Measurements from ENCODE around the gene TTC24.
"Not testable (repeated sequence)": the region's sequence is repeated elsewhere in the genome, so short reads cannot be mapped to it uniquely, and the experiment has no call there.

TTC24 gene

DNA sequence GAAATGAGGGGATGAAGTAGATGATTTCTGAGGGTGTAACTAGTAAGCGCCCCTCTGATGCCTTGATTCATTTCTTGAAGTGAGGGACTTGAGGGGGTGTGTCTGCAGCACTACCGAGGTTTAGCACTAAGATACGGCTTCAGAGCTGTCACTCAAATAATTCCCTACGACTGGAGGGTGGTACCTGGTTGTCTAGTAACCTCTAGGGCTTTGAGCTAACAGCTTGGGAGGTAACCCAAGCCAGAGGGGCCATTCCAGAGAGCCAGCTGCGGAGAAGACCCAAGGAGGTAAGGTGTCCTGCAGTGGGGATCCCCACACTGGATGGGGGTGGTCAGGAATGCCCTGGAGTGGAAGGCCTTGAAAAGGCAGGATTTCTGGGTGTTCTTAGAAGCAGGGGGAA is at the start of gene TTC24:
Gene TTC24 (plus strand): TSS at position 252 of the 400 bp plus-strand sequence. CDS start 1,642 bp downstream, outside the sequence.
- no peak for DNase-seq (ENCODE audit: low spot score)

GRCh38 chr1:156530006-156530405 is 49.5 kb upstream of the TTC24 start:
- DNase-seq (ENCODE audit: low spot score) = no peak

DNA sequence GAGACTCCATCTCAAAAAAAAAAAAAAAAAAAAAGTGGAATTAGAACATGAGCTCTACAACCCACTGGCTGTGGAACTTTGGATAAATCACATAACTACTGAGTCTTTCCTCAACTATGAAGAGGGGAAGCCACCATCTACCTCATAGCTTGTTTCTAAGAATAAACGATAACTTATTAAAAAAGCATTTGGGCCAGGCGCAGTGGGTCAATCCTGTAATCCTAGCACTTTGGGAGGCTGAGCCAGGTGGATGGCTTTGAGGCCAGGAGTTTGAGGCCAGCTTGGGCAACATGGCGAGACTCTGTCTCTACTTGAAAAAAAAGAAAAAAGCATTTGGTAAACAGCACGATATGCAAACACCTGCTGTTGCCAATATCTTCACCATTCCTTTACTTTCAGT is 47.1 kb upstream of the TTC24 start:
- DNase-seq (ENCODE audit: low spot score) = no peak

GRCh38 chr1:156533568-156534220 is 45.8 kb upstream of the TTC24 start:
- DNase-seq (ENCODE audit: low spot score) = no peak

DNA sequence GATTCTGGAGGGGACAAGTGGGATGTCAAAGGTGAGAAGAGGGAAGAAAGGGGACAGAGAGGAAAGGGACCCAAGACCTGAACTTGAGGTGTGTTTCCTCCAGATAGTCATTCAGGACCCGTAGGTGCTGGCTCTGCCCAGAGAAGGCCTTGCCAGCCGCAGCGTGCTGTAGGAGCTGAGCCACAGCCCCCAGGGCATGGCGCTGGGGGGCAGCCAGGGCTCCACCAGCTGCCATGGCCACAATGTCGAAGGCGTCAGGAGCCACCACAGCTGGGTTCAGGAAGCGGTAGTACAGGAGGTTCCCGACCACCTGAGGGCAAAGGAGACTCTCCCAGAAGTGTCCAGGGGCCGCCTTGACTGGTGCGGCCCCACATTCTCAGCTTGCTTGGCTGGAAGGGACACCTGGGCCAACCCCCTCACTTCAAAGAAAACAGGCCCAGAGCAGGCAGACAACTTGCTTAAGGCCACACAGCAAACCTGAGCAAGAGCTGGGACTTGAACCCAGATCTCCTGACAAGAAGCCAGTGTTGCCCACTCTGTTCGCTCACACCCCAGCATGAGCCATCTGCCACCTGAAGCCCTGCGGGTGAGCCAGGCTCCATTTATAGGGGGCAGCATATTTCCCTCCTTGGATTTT is 45.0 kb upstream of the TTC24 start:
- no peak for DNase-seq (ENCODE audit: low spot score)

DNA sequence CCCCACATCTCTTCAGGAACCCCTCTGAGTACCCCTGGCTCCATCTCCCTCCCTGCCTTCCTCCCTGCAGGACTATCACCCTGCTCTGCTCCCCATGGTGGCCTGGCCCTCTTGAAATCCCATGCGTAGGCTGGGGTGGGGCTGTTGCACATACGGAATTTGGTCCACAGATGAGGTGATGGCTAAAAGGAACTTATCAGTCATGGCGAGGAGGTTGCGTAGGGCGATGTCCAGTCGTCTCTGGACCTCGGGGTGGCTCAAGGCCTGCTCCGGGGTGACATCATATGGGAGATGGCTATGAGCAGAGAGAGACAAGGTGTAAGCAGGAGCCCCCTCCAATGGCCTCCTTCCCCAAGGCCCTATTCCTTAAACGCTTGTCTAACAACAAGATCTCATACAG is 42.5 kb upstream of the TTC24 start:
- no peak for DNase-seq (ENCODE audit: low spot score)

DNA sequence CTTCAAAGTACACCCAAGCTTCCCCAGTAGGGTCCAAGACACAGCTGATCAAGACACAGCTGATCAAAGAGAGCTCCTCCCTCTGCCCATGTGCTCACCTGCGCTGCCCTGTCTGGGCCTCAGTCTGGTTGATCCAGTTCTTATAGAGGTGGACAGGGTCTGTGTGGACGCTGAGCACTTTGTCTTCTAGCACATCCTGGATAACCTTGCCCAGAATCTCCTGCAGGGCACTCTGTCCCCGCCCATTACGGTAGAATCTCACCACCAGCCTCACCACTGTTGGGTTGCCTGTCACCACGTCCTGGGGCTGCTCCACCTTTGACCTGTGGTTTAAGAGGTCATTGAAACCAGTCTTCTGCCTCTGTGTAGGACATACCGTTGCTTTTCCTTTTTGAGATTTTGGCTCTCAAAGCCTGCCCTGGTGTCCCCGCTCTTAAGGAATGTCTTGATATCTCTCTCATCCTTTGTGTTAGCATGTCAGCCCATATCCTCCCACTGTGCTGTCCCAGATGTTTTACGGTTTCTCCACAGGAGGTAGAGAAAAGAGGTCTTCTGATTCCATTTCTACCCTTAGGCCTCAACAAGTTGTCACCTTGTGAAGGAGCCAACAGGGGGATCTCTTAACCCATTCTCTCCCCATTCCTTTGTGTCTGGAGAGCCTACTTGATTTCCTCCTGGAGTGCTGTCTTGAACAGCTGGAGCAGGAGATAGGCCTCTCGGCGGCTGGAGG is 40.6 kb upstream of the TTC24 start:
- no peak for DNase-seq (ENCODE audit: low spot score)

DNA sequence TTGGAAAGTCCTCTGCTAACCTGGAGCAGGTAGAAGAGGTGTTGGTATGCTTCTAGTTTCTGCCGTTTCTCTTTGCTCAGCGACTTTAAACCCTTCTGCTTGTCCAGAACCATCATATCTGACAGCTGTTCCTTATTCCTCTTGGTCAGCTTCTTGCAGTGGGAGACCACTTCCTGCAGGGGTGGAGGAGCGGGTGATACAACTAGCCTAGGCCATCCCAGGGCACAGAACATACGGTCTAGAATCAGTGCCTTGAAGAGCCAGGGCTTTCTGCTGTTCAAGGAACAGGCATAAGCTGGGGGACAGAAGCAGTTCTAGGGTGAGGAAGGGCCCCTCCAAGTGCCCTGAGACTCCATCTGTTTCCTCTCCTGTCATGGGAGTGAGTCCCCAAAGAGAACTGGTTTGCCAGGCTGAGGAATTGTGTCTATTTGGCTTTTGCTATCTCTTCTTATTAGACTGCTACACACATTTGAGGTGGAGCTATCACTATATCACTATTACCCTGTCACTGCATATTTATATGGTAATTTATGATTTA is 39.6 kb upstream of the TTC24 start:
- no peak for DNase-seq (ENCODE audit: low spot score)

- no peak for DNase-seq (ENCODE audit: low spot score)
These were observed 38.6 kb upstream of the TTC24 start for GRCh38 chr1:156540955-156541354.

DNA sequence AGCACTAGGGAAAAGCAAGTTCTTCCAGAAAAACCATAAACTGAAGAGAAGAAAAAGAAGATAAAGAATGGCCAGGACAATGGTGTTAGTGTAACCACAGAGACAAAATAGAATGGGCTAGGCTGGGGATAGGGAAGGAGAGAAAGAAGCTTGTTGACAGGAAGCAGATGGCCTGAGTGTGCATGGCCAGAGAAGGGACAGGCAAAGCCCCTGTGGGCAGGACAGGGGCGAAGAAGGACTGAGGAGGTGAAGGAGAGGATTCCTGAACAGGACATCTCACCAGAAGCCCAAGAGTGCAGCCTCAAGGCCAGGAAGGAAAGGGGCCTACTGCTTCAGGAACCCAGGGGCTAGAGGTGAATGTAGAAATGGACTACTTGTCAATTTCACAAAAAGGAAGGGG is 36.5 kb upstream of the TTC24 start:
- no peak for DNase-seq (ENCODE audit: low spot score)

GRCh38 chr1:156544592-156545102 is 34.9 kb upstream of the TTC24 start:
- no peak for DNase-seq (ENCODE audit: low spot score)

- DNase-seq (ENCODE audit: low spot score) = no peak
These were observed 33.3 kb upstream of the TTC24 start for GRCh38 chr1:156546267-156546666.

DNA sequence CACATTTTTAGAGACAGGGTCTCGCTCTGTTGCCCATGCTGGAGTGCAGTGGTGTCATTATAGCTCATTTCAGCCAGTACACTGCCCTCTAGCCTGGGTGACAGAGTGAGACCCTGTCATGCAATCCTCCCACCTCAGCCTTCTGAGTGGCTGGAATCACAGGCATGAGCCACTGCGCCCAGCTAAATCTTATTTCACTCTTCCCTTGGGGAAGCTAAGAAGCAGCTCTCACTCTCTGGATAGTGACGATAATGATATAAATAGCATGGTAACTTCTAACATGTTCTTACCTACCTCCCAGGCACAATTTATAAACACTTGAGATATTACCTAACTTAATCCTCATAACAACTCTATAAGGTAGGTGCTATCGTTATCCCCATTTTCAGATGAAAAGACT is 32.1 kb upstream of the TTC24 start:
- DNase-seq (ENCODE audit: low spot score) = no peak

GRCh38 chr1:156547982-156548381 is 31.5 kb upstream of the TTC24 start:
- DNase-seq (ENCODE audit: low spot score) = no peak

DNA sequence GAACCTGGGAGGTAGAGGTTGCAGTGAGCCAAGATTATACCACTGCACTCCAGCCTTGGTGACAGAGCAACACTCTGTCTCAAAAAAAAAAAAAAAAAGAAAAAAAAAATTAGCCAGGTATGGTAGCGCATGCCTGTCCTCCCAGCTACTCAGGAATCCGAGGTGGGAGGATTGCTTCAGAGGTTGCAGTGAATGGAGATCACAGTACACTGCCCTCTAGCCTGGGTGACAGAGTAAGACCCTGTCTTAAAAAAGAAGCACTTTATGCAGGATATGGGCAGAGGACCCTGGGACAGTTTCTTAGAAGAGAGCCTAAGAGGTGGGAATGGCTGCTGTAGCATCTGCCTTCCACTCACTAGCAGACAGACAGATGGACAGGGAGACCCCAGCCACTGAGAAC is 30.1 kb upstream of the TTC24 start:
- DNase-seq (ENCODE audit: low spot score) = no peak

DNA sequence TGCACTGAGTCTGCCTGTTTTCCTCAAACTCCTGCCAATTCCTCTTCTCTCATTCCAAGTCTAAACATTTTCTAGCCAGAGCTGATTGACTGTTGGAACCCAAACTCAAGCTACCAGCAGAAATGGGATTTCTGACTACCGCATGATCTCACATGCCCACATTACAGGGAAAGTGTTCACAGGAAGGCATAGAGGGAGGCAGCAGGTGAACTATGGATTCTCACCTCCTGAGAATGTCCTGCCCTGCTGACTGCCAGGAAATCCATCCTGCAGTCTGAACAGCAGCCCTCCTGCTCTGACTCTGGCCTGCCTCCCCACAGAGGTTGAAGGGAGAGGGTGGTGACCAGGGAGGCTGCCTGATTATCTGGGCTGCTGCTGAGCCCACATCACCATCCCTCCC is 29.7 kb upstream of the TTC24 start:
- DNase-seq (ENCODE audit: low spot score) = no peak

DNA sequence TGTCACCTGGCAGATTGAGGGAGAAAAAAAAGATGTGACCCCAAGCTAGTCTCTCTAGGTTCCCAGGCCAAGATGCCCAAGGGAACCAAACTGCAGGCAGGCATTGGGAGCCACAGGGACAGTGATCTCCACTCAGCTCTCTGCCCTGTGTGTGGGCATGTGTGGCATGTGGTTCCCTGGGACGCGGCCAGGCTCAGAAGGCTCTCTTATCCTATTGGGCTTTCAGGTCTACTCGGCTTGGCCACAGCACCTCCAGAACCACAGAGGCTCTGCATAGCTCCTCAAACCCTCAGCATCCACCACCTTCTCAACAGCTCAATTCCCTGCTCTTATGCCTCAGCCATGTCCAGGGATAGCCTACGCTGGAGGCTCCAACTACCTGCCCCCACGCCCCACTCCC is 29.2 kb upstream of the TTC24 start:
- no peak for DNase-seq (ENCODE audit: low spot score)

DNA sequence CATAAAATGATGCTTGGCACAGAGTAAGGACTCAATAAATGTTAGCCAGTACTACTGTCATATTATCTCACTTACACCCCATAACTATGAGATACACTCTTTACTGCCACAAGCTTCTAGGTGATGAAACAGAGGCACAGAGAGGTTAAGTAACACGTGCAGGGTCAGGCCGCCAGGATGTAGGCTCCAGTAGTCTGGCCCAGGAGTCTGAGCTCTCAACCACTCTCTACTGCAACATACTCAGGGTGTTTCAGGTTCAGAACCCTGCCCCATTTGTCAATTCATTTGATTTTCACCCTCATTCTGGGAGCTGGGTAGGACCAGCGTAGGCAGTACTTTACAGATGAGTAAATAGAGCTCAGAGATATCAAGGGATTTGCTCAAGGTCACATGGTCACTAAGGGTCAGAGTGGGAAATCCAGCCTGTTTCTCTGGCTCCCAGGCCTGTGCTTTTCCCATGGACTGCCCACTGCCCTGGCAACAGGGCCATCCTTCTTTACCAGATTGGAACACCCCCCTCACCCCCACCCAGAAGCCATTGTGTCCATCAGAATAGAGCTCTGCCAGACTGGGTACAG is 28.4 kb upstream of the TTC24 start:
- DNase-seq (ENCODE audit: low spot score) = no peak

- DNase-seq (ENCODE audit: low spot score) = no peak
These were observed 27.7 kb upstream of the TTC24 start for GRCh38 chr1:156551869-156552268.

- no peak for DNase-seq (ENCODE audit: low spot score)
These were observed 27.0 kb upstream of the TTC24 start for GRCh38 chr1:156552518-156552917.

DNA sequence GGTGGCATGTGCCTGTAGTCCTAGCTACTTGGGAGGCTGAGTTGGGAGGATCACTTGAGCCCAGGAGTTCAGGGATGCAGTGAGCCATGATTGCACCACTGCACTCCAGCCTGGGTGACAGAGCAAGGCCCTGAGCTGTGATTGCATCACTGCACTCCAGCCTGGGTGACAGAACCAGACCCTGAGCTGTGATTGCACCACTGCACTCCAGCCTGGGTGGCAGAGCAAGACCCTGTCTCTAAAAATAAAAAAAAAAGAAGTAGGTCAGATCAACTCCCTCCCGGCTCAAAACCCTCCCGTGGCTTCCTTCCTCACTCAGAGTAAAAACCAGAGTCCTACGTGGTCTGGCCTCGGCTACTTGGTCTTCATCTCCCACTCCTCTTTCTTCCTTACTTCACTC is 26.6 kb upstream of the TTC24 start:
- DNase-seq (ENCODE audit: low spot score) = not testable (repeated sequence)

DNA sequence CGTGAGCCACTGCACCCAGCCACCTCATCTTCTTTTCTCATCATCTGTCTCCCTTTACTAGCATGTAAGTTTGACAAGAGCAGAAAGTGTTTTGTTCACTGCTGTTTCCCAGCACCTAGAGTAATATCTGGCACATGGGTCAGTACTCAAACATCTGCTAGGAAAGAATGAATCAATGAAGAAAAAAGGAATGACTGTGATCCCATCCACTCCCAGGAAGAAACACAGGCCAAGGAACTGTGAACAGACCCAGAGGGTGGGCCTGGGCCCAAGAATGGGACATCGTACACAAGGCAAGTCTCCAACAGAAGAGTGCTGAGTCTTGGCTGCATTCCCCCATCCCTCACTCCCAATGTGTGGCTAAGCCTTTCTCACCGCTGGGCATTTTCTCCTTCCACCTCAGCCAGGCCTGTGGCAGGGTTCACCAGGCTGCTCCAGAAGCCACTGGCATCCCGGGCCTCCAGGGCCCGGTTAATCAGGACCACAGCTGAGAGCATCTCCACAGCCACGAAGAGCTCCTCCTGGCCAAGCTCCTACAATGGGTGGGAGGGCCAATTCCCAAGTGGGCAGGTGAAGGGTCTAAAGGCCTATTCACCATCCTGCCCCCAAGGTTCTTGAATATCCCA is 25.6 kb upstream of the TTC24 start:
- DNase-seq (ENCODE audit: low spot score) = no peak

Data from HuH-7.5 (cell line).